ENCODE data around the gene CCDC80.

Gene CCDC80

GRCh38 chr3:112672716-112673541 is 32.0 kb upstream of the CCDC80 start (continued):
- TF ChIP-seq ZNF76 (tag by site-specific recombination; IDR thresholded peaks at IDR 0.05; ENCODE audit: borderline replicate concordance, low read depth) (no peak), ZNF37A (tag by site-specific recombination; IDR thresholded peaks at IDR 0.05) (no peak), ZNF777 (tag by site-specific recombination; IDR thresholded peaks at IDR 0.05; ENCODE audit: borderline replicate concordance) (no peak), KLF7 (tag by site-specific recombination; IDR thresholded peaks at IDR 0.05; ENCODE audit: borderline replicate concordance) (no peak), ZNF292 (tag by site-specific recombination; IDR thresholded peaks at IDR 0.05; ENCODE audit: borderline replicate concordance, low read depth) (no peak), YY2 (tag by site-specific recombination; IDR thresholded peaks at IDR 0.05) (no peak), KLF8 (tag by site-specific recombination; IDR thresholded peaks at IDR 0.05) (no peak), IKZF3 (tag by site-specific recombination; IDR thresholded peaks at IDR 0.05) (no peak), ZNF501 (tag by site-specific recombination; IDR thresholded peaks at IDR 0.05) (no peak), GLIS1 (tag by site-specific recombination; IDR thresholded peaks at IDR 0.05) (no peak)

- ChIA-PET CTCF (interaction anchor here (0.9 kb wide), 1 partner anchor 17 kb away, joined by 3 read pairs; no protein-coding TSS in a partner anchor), POLR2A (no interaction called here)
- Histone ChIP-seq H3K4me3 (ENCODE audit: low read depth, low read length) (no peak overlapping the region), H3K4me1 (ENCODE audit: control insufficient read depth, insufficient read depth, low read length) (peaks cover 5% of the 10 kb centered on the region; the same call in 1 of the 2 replicates), H3K36me3 (ENCODE audit: control insufficient read depth in 2 of 2, insufficient read depth in 1 of 2, low read length in 2 of 2) (no peaks in the 10 kb centered on the region), H3K27ac (ENCODE audit: extremely low read depth, low read depth, low read length) (no peak overlapping the region), H3K9me3 (ENCODE audit: control insufficient read depth, insufficient read depth, low read depth, low read length) (no peaks in the 10 kb centered on the region)
- 0 out of 2 replicates have a peak, but pooled peaks have one; percentile 8 for TF ChIP-seq PRDM10 (tag by site-specific recombination; IDR thresholded peaks at IDR 0.05)
- TF ChIP-seq ZNF398 (tag by site-specific recombination; IDR thresholded peaks at IDR 0.05), result 0 out of 2 replicates have a peak, but pooled peaks have one; percentile 8
- TF ChIP-seq ZNF211 (tag by site-specific recombination; IDR thresholded peaks at IDR 0.05; ENCODE audit: low read depth), result no peak
- TF ChIP-seq ZFP69B (tag by site-specific recombination; IDR thresholded peaks at IDR 0.05), result no peak
- peak; percentile 41; the same call in 1 of the 2 replicates for TF ChIP-seq ZXDB (tag by site-specific recombination; IDR thresholded peaks at IDR 0.05)
- no peak for TF ChIP-seq ZNF670 (tag by site-specific recombination; IDR thresholded peaks at IDR 0.05; ENCODE audit: low read depth)
- no peak for TF ChIP-seq ZNF37A (tag by site-specific recombination; IDR thresholded peaks at IDR 0.05)
- no peak for TF ChIP-seq ZNF292 (tag by site-specific recombination; IDR thresholded peaks at IDR 0.05; ENCODE audit: borderline replicate concordance, low read depth)
- TF ChIP-seq ZNF311 (tag by site-specific recombination; IDR thresholded peaks at IDR 0.05; ENCODE audit: borderline replicate concordance), result no peak
- TF ChIP-seq ZNF426 (tag by site-specific recombination; IDR thresholded peaks at IDR 0.05), result no peak
- no peak for TF ChIP-seq ZNF394 (tag by site-specific recombination; IDR thresholded peaks at IDR 0.05; ENCODE audit: borderline replicate concordance)
- TF ChIP-seq ZIC2 (tag by site-specific recombination; IDR thresholded peaks at IDR 0.05), result no peak
- no peak for TF ChIP-seq GLI4 (tag by site-specific recombination; IDR thresholded peaks at IDR 0.05)
- TF ChIP-seq IKZF3 (tag by site-specific recombination; IDR thresholded peaks at IDR 0.05), result 0 out of 2 replicates have a peak, but pooled peaks have one; percentile 11
- no peak for TF ChIP-seq ZNF169 (tag by site-specific recombination; IDR thresholded peaks at IDR 0.05)
- TF ChIP-seq ZNF777 (tag by site-specific recombination; IDR thresholded peaks at IDR 0.05; ENCODE audit: borderline replicate concordance), result no peak
- no peak for TF ChIP-seq BCL6B (tag by site-specific recombination; IDR thresholded peaks at IDR 0.05)
- TF ChIP-seq RBAK (tag by site-specific recombination; IDR thresholded peaks at IDR 0.05), result no peak
- peak; percentile 32; the same call in 1 of the 2 replicates for TF ChIP-seq FEZF1 (tag by site-specific recombination; IDR thresholded peaks at IDR 0.05)
- no peak for TF ChIP-seq KLF17 (tag by site-specific recombination; IDR thresholded peaks at IDR 0.05)
- TF ChIP-seq GLIS1 (tag by site-specific recombination; IDR thresholded peaks at IDR 0.05), result no peak
Measured at GRCh38 chr3:112671930-112672715, 31.2 kb upstream of the CCDC80 start.
